NCI-H2196 (cell line): ENCODE data around the gene MAIP1.

Experiments used
- DNase-seq: peaks from one replicate; lab custom pipeline; 2025; ENCODE audit not compliant: unreplicated experiment; lab: John Stamatoyannopoulos, UW

MAIP1 gene

GRCh38 chr2:199988151-199988550 is 32.8 kb downstream of the MAIP1 start:
- no peak for DNase-seq

GRCh38 chr2:199989822-199990221 is 34.4 kb downstream of the MAIP1 start:
- DNase-seq, result no peak

- no peak for DNase-seq
Measured at GRCh38 chr2:199991691-199992090, 36.3 kb downstream of the MAIP1 start.

- no peak for DNase-seq
Measured at GRCh38 chr2:199992296-199992695, 36.9 kb downstream of the MAIP1 start.

GRCh38 chr2:199994371-199994770 is 39.0 kb downstream of the MAIP1 start:
- no peak for DNase-seq

- no peak for DNase-seq
Measured at GRCh38 chr2:199994896-199995295, 39.5 kb downstream of the MAIP1 start.

GRCh38 chr2:199997296-199997695 is 41.9 kb downstream of the MAIP1 start:
- no peak for DNase-seq

- no peak for DNase-seq
Measured at GRCh38 chr2:199999166-199999565, 43.8 kb downstream of the MAIP1 start.

- no peak for DNase-seq
Measured at GRCh38 chr2:200000444-200001163, 45.2 kb downstream of the MAIP1 start.

GRCh38 chr2:200003444-200003843 is 48.1 kb downstream of the MAIP1 start:
- DNase-seq, result no peak

- no peak for DNase-seq
Measured at GRCh38 chr2:200005675-200006074, 50.3 kb downstream of the MAIP1 start.

GRCh38 chr2:200007306-200007705 is 51.9 kb downstream of the MAIP1 start:
- DNase-seq, result no peak

- no peak for DNase-seq
Measured at GRCh38 chr2:200012401-200012800, 57.0 kb downstream of the MAIP1 start.
